Psoas muscle (tissue), 8 donors: ENCODE measurements around the gene RAPGEFL1. TPM values are rescaled to one million over a fixed set of nuclear protein-coding genes. Genes with fewer than 3 reads are reported as not detected.

Source experiments
- ATAC-seq, 4 donors: fragments of 200-7000 bp; cut with Tn5 transposase; one replicate each; pipeline ENCODE4 v1.9.1; 2020; ENCODE audit warnings: moderate library complexity in 3 of 4, mild to moderate bottlenecking in 2 of 4
- DNase-seq, 2 donors: peaks; one replicate each; pipeline ENCODE4 v3.0.0-alpha.2; 2020
- H3K27ac ChIP-seq: fragments of 200-600 bp; one replicate; pipeline ENCODE4 v1.8.0; 2022
- H3K27me3 ChIP-seq, 3 donors: fragments of 200-600 bp in 1 of 3; one replicate each; pipeline versions ENCODE4 v1.6.1 to v1.8.0; 2013 to 2022; ENCODE audit warnings: low read length in 2 of 3, mild to moderate bottlenecking in 2 of 3, moderate library complexity in 1 of 3; ENCODE audit not compliant: insufficient read depth in 3 of 3
- H3K36me3 ChIP-seq, 2 donors: fragments of 200-600 bp in 1 of 2; one replicate each; pipeline versions ENCODE4 v1.6.1 to v1.8.0; 2013 to 2022; ENCODE audit warnings: low read depth in 1 of 2, mild to moderate bottlenecking in 1 of 2, moderate library complexity in 1 of 2; ENCODE audit not compliant: insufficient read depth in 1 of 2
- H3K4me1 ChIP-seq: fragments of 200-600 bp; one replicate; pipeline ENCODE4 v1.8.0; 2022
- H3K4me3 ChIP-seq: fragments of 200-600 bp; one replicate; pipeline ENCODE4 v1.8.0; 2022; ENCODE audit warnings: mild to moderate bottlenecking
- H3K9me3 ChIP-seq: fragments of 200-600 bp; one replicate; pipeline ENCODE4 v1.8.0; 2022
- WGBS, 3 donors: extraction: QIAGEN DNeasy Blood & Tissue Kit; methylation state at CpG; one replicate each; pipeline versions ENCODE4 v1.1.6 to v1.1.7; 2013; 5-methylcytosine and 5-hydroxymethylcytosine counted together
- intact Hi-C, 2 donors: fragments of 100-400 bp; cut with DNase I; formaldehyde crosslinking; loops; one replicate each; pipeline versions ENCODE4 v1.11.0 to v1.14.2; 2022
- polyA plus RNA-seq, 3 donors: library from polyadenylated mRNA; stranded (reverse); fragments of 200-250 nt; gene quantifications; one replicate each; pipeline ENCODE4 v1.2.3, GENCODE V29; 2013
- total RNA-seq, 4 donors: library from RNA; stranded (reverse); fragmentation: NEBNext Ultra II Directional in 2 of 4; extraction: Animal tissue kit (Norgen Biotek cat#: 25700) in 2 of 4; gene quantifications; one replicate each; pipeline versions ENCODE4 v1.2.1 to v1.2.4, GENCODE V29; 2021 to 2023
- TF ChIP-seq, protein P1 (sequence below): fragments of 200-600 bp; IDR thresholded peaks from one replicate; pipeline ENCODE4 v1.8.0; 2022; ENCODE audit warnings: antibody characterized with exemption
- donor health status: healthy with polysubstance abuse.
- donor health status: DM: no; HTN: no; CAD: no; lungs with moderate emphysema.
- donor health status: Bipolar disorder and iron deficiency.
- donor health status: healthy.
- donor health status: DM: yes; HTN: yes; CAD: no.
- donor health status: DM: no; HTN: no; CAD: no.
- donor health status: DM: no; HTN: no; CAD: no.
- donor health status: DM: yes; HTN: yes; CAD: no.

The RAPGEFL1 gene
- total and polyA plus RNA-seq, 7 donors = 1.7 to 5.7 (median 3.5) TPM

DNA sequence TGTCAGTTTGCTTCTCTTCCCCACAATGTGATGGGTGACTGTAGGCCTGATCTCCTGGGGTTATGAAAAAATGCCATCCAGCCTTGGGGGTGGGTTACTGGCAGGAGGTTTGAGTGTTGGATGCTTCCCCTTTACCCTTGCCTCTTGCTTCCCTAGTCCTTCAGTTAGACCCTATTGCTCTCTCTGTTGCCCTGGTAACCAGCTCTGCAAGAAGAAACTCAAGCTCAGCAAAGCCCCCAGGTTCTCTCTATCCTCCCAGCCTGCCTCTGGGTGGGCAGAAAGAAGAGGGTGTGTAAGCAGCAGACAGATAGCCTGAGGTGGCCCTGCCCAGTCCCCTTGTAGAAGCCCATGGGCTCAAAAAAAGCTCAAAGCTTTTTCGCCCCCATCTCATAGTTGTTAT lies 2.8 kb upstream of the RAPGEFL1 start:
- no peak overlapping the region for H3K27ac ChIP-seq
- no peak overlapping the region for H3K4me3 ChIP-seq
- DNase-seq (no peak), ATAC-seq (no peak)
- no peaks in the 10 kb centered on the region for H3K4me1 ChIP-seq
- 95 to 100% (median 96%) methylated on average over 1 of the region's 1 CpG for WGBS, 3 donors
- TF ChIP-seq, protein P1, sequence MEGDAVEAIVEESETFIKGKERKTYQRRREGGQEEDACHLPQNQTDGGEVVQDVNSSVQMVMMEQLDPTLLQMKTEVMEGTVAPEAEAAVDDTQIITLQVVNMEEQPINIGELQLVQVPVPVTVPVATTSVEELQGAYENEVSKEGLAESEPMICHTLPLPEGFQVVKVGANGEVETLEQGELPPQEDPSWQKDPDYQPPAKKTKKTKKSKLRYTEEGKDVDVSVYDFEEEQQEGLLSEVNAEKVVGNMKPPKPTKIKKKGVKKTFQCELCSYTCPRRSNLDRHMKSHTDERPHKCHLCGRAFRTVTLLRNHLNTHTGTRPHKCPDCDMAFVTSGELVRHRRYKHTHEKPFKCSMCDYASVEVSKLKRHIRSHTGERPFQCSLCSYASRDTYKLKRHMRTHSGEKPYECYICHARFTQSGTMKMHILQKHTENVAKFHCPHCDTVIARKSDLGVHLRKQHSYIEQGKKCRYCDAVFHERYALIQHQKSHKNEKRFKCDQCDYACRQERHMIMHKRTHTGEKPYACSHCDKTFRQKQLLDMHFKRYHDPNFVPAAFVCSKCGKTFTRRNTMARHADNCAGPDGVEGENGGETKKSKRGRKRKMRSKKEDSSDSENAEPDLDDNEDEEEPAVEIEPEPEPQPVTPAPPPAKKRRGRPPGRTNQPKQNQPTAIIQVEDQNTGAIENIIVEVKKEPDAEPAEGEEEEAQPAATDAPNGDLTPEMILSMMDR = no peak
- no peaks in the 10 kb centered on the region for H3K9me3 ChIP-seq
- H3K27me3 ChIP-seq = no peaks in the 10 kb centered on the region
- intact Hi-C loops = no loop called here
- peaks cover 2 to 78% of the 10 kb centered on the region in 2 donors for H3K36me3 ChIP-seq

DNA sequence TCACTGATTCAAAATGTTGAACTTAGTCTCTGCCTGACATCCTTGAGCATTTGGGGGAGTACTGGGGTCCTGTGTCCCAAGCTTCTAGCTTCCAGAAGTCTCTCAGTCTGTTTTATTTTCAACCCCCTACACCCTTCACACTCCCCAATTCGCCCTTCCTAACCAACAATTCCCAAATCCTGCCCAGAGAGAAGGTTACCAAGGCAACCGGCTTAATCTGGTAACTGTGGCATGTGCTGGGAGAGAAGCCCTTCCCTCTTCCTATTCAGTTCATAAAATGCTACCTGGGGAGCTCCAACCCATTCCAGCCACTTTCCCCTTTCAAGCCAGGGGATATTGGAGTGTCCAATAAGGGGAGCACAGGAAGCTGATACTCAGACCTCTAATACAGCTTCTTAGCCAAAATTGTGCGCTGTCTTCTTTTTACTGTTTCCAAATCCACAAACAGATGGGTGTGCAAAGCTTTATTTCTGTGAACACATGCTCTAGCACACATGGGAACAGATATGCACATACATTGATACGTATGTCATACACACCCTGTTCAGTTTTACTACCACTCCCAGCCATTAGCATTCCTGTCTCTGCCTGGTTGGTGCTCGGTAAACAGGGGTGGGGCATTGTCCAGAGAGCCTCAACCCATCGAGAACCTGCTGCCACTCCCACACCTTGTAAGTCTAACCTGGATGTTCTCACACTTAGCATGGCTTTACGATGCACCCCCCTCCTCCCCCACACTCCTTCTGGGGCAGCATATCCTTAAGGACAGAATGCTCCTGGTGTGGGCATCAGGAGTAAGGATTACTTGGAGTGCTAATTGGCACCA lies 1.1 kb upstream of the RAPGEFL1 start:
- Histone ChIP-seq H3K27me3 (no peaks in the 10 kb centered on the region), H3K36me3 (peaks cover 2 to 61% of the 10 kb centered on the region in 2 donors), H3K4me3 (no peak overlapping the region), H3K27ac (no peak overlapping the region), H3K9me3 (no peaks in the 10 kb centered on the region), H3K4me1 (peaks cover 2% of the 10 kb centered on the region)
- no peak for DNase-seq
- WGBS, 3 donors = 91 to 96% (median 92%) methylated on average over 7 of the region's 7 CpGs
- ATAC-seq = no peak
- intact Hi-C loops = no loop called here
- TF ChIP-seq, protein P1 = no peak

DNA sequence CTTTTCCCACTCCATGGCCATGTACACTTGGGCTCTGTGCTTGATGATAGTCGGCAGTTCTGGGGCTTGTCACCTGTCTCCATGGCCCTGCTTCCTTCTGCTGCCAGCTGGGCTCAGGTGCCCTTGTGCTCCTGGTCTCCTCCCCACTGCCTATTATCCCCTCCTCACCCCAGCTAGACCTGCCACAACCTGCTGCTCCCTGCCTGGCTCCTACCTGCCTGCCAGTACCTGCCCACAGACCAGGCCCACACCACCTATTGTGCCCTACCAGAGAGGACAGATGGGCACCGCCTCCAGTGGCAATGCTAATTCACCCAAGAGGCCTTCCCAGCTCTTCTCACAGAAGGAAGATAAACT lies 538 bp upstream of the RAPGEFL1 start:
- Histone ChIP-seq H3K4me1 (peaks cover 7% of the 10 kb centered on the region), H3K9me3 (no peaks in the 10 kb centered on the region), H3K36me3 (peaks cover 2 to 55% of the 10 kb centered on the region in 2 donors), H3K27me3 (no peaks in the 10 kb centered on the region), H3K27ac (no peak overlapping the region), H3K4me3 (no peak overlapping the region)
- 57 to 85% (median 61%) methylated on average over 2 of the region's 2 CpGs for WGBS, 3 donors
- DNase-seq (no peak), ATAC-seq (no peak)
- intact Hi-C loops = no loop called here
- TF ChIP-seq, protein P1 = no peak

DNA sequence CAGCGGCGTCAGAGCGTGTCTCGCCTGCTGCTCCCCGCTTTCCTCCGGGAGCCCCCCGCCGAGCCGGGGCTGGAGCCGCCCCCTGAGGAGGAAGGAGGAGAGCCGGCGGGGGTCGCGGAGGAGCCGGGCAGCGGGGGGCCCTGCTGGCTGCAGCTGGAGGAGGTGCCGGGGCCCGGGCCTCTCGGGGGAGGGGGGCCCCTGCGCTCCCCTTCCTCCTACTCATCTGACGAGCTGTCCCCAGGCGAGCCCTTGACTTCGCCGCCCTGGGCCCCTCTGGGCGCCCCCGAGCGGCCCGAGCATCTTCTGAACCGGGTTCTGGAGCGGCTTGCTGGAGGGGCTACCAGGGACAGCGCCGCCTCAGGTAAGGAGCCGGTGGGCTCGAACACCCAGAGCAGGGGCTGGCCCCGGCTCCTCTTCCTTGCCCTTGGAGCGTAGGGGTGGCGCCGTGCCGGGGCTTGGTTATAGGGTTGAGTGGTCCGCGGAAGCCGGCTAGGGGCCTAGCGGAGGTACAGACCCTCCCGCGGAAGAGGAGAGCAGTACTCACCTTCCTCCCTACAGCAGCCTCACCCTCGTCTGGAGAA lies 841 bp downstream of the RAPGEFL1 start:
- Histone ChIP-seq H3K36me3 (peaks cover 2 to 42% of the 10 kb centered on the region in 2 donors), H3K4me3 (no peak overlapping the region), H3K4me1 (peaks cover 7% of the 10 kb centered on the region), H3K27ac (no peak overlapping the region), H3K9me3 (no peaks in the 10 kb centered on the region), H3K27me3 (no peaks in the 10 kb centered on the region)
- DNase-seq (no peak), ATAC-seq (no peak)
- TF ChIP-seq, protein P1 = no peak
- intact Hi-C loops = no loop called here
- 70 to 90% (median 81%) methylated on average over 15 to 46 of the region's 46 CpGs for WGBS, 3 donors
